GM12873 (cell line): ENCODE measurements around the gene C16orf87.

ENCODE experiments used
- CTCF ChIP-seq: IDR thresholded peaks from 2 replicates; pipeline ENCODE4 v1.5.1; 2012; ENCODE audit warnings: low read depth, mild to moderate bottlenecking, moderate library complexity, low read length, control low read depth; ENCODE audit not compliant: insufficient read depth; ENCODE audit errors: missing control alignments

C16orf87 gene

DNA sequence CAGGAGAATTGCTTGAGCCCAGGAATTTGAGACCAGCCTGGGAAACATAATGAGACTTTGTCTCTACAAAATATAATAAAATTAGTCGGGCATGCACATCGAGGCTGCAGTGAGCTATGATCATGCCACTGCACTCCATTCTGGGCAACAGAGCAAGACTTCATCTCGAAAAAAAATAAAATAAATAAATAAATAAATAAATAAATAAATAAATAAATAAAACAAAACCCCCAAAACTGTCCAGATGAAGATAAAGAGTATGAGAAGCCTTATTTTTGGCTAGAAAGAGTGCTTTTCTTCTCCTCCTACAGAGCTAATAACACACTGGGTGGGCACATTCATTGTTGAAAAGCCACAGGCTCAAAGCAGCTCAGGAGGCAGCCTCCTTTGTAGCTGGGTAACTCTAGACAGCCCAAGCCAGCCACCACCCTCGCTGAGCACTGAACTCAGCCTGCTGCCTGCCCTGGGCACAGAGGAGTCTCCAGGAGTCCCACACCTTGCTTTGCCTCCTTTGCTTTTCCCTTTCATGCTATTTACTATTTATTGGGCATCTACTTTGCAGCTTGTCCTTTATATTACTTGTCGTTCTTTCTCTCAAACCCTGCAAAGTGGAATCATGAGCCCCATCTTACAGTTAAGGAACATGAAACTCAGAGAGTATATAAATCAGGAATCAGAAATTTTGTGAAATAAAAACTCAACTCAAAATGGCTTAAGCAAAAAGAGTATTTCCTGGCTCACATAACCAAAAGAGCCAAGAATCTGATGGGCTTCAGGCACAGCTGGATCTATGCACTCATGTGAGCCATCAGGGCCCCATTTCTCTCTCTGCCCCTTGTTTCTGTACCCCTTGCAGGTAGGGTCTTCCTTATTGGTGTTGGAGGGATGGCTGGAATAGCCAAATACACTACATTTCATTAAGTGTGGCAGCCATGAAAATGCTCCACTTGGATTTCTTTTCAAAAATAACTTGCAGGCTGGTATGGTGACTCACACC, 18.1 kb upstream of the C16orf87 start:
- TF ChIP-seq CTCF, result no peak

DNA sequence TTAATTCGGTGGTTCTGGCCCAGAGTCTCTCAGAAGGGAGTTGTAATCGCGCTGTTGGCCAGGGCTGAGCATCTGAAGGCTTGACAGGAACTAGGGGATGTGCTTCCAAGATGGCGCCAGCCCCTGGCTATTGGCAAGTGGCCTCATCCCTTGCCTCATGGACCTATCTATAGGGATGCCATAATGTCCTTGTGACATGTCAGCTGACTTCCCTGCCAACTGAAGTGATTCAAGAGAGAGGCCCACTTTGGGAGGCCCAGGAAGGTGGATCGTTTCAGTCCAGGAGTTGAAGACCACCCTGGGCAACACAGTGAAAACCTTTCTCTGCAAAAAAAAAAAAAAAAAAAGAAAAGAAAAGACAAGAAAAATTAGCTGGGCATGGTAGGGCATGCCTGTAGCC, 15.0 kb upstream of the C16orf87 start:
- TF ChIP-seq CTCF, result no peak

- TF ChIP-seq CTCF, result no peak
These were observed 13.8 kb upstream of the C16orf87 start for GRCh38 chr16:46844771-46845170.

DNA sequence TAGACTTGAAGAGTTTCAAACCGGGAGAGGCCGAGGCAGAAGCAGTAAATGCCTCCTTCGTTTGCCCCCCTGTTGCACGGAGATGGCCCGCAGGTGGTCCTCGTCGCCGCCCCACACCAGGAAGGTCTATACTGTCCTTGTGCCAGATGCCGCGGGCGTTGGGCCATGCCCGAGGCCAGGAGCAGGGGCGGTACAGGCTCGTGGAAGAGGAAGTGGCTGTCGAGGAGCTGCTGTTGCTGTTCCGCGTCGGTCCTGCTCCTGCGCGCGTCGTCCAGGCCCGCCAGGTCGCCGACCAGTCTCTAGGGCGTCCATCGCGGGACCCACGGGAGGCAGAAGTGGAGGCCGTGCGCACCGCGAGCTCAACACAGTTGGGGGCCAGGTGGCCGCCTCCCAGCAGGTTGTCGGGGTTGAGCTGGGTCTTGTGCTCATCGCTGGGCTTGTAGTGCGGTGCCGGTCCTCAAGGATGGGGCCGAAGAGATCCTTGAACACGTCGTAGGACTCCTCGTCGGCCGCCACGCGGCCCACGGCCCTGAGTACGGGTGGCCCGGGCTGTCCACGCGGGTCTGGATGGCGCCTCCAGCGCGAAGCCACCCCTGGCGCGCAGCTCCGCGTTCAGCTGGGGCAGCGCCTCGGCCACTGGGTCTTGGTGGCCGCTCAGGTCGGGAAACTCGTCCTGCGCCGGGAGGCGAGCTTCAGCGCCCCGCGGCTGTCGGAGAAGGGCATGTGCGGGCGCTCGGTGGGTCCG, 13.1 kb upstream of the C16orf87 start:
- TF ChIP-seq CTCF, result no peak

DNA sequence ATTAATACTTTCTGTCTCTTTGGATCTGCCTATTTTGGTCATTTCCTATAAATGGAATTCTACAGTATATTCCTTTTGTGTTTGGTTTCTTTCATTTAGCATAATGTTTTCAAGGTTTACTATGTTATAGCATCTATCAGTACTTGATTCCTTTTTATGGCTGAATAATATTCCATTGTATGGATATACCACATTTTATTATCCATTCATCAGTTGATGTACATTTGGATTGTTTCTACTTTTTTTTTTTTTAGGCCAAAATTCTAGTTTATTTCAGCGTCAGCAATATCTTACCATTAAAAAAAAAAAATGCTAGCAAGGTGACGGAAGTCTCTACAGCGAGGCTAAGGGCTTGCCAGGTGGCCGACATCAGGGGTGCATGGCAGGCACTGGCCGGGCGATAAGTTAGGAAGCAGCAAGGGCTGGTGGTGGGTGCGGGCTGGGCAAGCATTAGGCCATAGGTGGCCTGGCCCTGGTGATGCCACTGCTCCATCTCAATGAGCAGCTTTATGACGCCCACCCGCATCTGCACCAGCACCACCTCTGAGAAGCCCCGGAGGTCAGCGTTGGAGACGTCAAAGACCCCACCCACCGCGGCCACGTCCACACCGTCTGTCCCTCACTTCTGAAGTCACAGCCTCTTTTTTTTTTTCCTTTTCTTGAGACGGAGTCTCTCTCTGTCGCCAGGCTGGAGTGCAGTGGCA, 11.4 kb upstream of the C16orf87 start:
- TF ChIP-seq CTCF, result no peak

DNA sequence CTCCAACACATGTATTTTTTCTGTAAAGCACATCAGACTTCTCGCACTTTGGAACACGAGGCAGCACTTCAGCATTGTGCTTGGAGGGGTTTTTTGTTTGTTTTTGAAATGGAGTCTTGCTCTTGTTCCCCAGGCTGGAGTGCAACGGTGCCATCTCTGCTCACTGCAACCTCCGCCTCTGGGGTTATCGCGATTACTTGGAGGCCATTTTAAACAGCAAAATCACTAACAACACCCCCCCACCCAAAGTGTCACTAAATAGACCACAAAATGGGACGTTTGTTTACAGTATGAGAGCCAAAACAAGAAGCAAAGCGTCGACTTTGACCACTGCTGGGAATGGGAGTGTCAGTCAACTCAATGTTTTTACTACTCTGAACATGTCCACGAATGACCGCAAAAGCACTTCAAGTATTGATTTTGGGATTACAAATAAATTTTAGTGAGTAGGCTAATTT, 9.0 kb upstream of the C16orf87 start:
- no peak for TF ChIP-seq CTCF
